ENCODE data around the gene FBLN5. TPM values are rescaled to one million over a fixed set of nuclear protein-coding genes. Genes with fewer than 3 reads are reported as not detected.

FBLN5 gene
- polyA plus RNA-seq, 3 donors: 0.16 TPM; not detected in 2

DNA sequence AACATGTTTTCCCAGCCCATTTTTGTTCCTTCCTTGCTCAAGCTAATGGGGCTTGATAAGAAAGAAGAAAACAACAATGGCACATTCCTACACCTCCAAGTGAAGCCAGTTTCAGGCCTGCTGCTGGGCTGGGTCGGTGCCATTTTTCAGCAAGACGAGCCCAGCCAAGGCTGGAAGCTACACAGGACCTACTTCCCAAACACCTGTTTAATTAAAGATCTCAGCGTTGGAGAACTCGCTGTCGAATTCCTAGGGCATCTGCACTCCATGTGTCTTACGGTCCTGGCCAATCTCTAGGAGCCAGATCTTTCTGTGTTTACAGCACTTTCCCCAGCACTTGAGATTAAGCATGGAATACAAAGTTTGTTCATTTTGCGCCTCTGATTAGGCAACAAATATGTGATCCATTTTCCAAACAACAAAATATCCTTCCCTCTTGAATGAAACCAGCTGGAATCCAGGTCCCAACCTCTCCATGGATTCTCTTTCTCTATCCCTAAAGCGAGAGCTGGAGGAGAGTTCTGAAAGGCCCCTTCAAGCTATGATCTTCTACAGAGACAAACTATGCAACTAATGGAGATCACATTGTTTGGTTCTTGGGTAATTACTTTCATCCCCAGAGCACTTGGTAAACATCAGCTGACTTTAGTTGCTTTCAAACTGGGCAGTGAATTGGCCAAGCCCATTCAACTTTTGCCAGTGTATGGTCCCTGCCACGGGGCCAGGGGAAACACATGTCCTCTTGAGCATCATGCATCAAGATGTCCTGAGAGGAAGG, 45.9 kb downstream of the FBLN5 start:
- Mint-ChIP-seq H3K27ac (no peak overlapping the region), H3K4me1 (no peaks in the 10 kb centered on the region), H3K9me3 (peaks cover 0 to 2% (median 0%) of the 10 kb centered on the region in 7 donors), H3K27me3 (ENCODE audit: low read depth in 3 of 3) (no peaks in the 10 kb centered on the region), H3K36me3 (no peaks in the 10 kb centered on the region), H3K4me3 (no peak overlapping the region)
- Histone ChIP-seq H3K27me3 (ENCODE audit: control insufficient read depth in 2 of 2, insufficient read depth in 2 of 2, low read length in 2 of 2) (no peaks in the 10 kb centered on the region), H4K20me1 (ENCODE audit: insufficient read depth, low read length) (no peaks in the 10 kb centered on the region), H3K4me1 (ENCODE audit: control insufficient read depth in 1 of 2, insufficient read depth in 2 of 2, low read length in 2 of 2) (no peaks in the 10 kb centered on the region), H3K4me3 (replicated peaks in 1 of 3; ENCODE audit: low read depth in 2 of 3, low read length in 3 of 3) (no peak overlapping the region), H3K4me2 (replicated peaks; ENCODE audit: extremely low read depth, low read length, poor library complexity, severe bottlenecking) (no peak overlapping the region), H2AFZ (ENCODE audit: insufficient read depth, low read depth, low read length, poor library complexity, severe bottlenecking) (no peak overlapping the region), H3K9me3 (replicated peaks in 1 of 2; ENCODE audit: control insufficient read depth in 1 of 2, insufficient read depth in 1 of 2, low read length in 2 of 2) (no peaks in the 10 kb centered on the region), H3K9ac (ENCODE audit: insufficient read depth, low read length, poor library complexity, severe bottlenecking) (no peak overlapping the region), H3K36me3 (replicated peaks in 1 of 2; ENCODE audit: control insufficient read depth in 1 of 2, insufficient read depth in 2 of 2, low read length in 2 of 2) (no peaks in the 10 kb centered on the region), H3K79me2 (ENCODE audit: insufficient read depth, low read length) (no peaks in the 10 kb centered on the region), H3K27ac (ENCODE audit: low read depth in 1 of 2, low read length in 2 of 2) (no peak overlapping the region)
- DNase-seq: no peak
- WGBS (ENCODE audit: insufficient coverage): 95% methylated on average over 8 of the region's 9 CpGs
- intact Hi-C loops (cut with micrococcal nuclease): no loop called here
- TF ChIP-seq CTCF (IDR thresholded peaks at IDR 0.05): no peak

DNA sequence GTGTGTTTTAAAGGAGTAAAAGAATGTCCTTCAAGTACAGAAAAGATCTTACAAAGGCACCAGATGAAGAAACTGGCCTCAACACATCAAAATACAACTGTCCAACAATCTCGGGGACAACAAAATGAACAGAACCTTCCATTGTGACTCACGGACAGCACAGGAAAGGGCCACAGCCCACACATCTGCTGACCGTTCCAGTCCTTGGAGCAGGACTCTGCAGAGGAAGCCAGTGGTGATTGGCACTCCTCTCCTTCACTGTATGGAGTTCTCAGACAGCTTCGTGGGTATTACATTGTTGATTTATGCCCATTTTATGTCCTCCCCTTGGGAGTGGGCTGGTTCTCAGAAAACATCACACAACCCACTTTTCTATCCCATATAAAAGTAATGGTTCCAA, 47.7 kb downstream of the FBLN5 start:
- WGBS (ENCODE audit: insufficient coverage): 100% methylated on average over 3 of the region's 4 CpGs
- H3K27me3 ChIP-seq (ENCODE audit: control insufficient read depth in 2 of 2, insufficient read depth in 2 of 2, low read length in 2 of 2): no peaks in the 10 kb centered on the region

More for the DNA sequence above, 47.7 kb downstream of the FBLN5 start:
- Mint-ChIP-seq H3K4me1 (no peaks in the 10 kb centered on the region), H3K4me3 (no peak overlapping the region), H3K36me3 (no peaks in the 10 kb centered on the region), H3K27me3 (ENCODE audit: low read depth in 3 of 3) (no peaks in the 10 kb centered on the region), H3K9me3 (no peaks in the 10 kb centered on the region), H3K27ac (no peak overlapping the region)
- Histone ChIP-seq H3K27ac (ENCODE audit: low read depth in 1 of 2, low read length in 2 of 2) (no peak overlapping the region), H3K4me1 (ENCODE audit: control insufficient read depth in 1 of 2, insufficient read depth in 2 of 2, low read length in 2 of 2) (no peaks in the 10 kb centered on the region), H3K9ac (ENCODE audit: insufficient read depth, low read length, poor library complexity, severe bottlenecking) (no peak overlapping the region), H3K4me3 (replicated peaks in 1 of 3; ENCODE audit: low read depth in 2 of 3, low read length in 3 of 3) (no peak overlapping the region), H3K79me2 (ENCODE audit: insufficient read depth, low read length) (no peaks in the 10 kb centered on the region), H3K9me3 (replicated peaks in 1 of 2; ENCODE audit: control insufficient read depth in 1 of 2, insufficient read depth in 1 of 2, low read length in 2 of 2) (no peaks in the 10 kb centered on the region), H3K4me2 (replicated peaks; ENCODE audit: extremely low read depth, low read length, poor library complexity, severe bottlenecking) (no peak overlapping the region), H3K36me3 (replicated peaks in 1 of 2; ENCODE audit: control insufficient read depth in 1 of 2, insufficient read depth in 2 of 2, low read length in 2 of 2) (no peaks in the 10 kb centered on the region), H4K20me1 (ENCODE audit: insufficient read depth, low read length) (no peaks in the 10 kb centered on the region), H2AFZ (ENCODE audit: insufficient read depth, low read depth, low read length, poor library complexity, severe bottlenecking) (no peak overlapping the region)
- no peak for DNase-seq
- no peak for TF ChIP-seq CTCF (IDR thresholded peaks at IDR 0.05)
- intact Hi-C loops (cut with micrococcal nuclease): no loop called here

Data from CD14-positive monocyte (primary cell).